A549 (cell line): ENCODE data around the gene RAB3IL1.

Source experiments
- FOSL2 ChIP-seq, 2 experiments: fragments of 450-650 bp in 1 of 2; fragments of >200 bp in 1 of 2; sonication (Bioruptor Twin) in 1 of 2; formaldehyde crosslinking; IDR thresholded peaks; 2 replicates each; pipeline versions ENCODE4 v1.5.0 to v1.6.1; 2016 to 2020; ENCODE audit warnings: mild to moderate bottlenecking in 1 of 2, moderate library complexity in 1 of 2
- NFE2L2 ChIP-seq: fragments of 150-350 bp; conservative IDR thresholded peaks from 2 replicates; pipeline ENCODE4 v1.6.1; 2014; ENCODE audit warnings: low read length
- TF ChIP-seq, protein P1 (sequence below): fragments of >200 bp; sonication (Bioruptor Twin); formaldehyde crosslinking; IDR thresholded peaks from 3 replicates; pipeline ENCODE4 v1.5.1; 2016
- TF ChIP-seq, protein P2 (sequence below): fragments of 200-600 bp; sonication (generic); IDR thresholded peaks from 2 replicates; pipeline ENCODE4 v1.6.1; 2016; ENCODE audit warnings: antibody characterized with exemption, mild to moderate bottlenecking, moderate library complexity
- TF ChIP-seq, protein P3 (sequence below): fragments of 150-350 bp; IDR thresholded peaks from 2 replicates; pipeline ENCODE4 v1.6.1; 2014; ENCODE audit warnings: low read depth, mild to moderate bottlenecking, low read length

DNA sequence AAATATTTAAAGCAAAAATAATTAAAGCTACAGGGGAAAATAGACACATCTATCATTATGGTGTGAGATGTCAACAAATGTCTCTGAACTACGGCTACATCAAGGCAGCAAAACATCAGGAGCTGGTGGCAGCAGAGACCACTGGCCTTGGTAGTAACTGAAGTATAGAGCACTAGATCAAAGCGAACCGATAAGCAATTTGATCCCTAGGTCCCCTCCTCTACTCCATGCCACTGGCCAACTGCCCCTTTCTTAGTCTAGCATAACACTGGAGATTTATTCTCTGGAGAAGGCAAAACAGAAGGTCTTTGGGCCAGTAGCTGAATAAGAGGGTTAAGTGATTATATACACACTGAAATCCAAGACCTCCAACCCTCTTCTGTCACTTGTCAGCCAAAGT lies 13.6 kb upstream of the RAB3IL1 start:
- TF ChIP-seq, protein P1, sequence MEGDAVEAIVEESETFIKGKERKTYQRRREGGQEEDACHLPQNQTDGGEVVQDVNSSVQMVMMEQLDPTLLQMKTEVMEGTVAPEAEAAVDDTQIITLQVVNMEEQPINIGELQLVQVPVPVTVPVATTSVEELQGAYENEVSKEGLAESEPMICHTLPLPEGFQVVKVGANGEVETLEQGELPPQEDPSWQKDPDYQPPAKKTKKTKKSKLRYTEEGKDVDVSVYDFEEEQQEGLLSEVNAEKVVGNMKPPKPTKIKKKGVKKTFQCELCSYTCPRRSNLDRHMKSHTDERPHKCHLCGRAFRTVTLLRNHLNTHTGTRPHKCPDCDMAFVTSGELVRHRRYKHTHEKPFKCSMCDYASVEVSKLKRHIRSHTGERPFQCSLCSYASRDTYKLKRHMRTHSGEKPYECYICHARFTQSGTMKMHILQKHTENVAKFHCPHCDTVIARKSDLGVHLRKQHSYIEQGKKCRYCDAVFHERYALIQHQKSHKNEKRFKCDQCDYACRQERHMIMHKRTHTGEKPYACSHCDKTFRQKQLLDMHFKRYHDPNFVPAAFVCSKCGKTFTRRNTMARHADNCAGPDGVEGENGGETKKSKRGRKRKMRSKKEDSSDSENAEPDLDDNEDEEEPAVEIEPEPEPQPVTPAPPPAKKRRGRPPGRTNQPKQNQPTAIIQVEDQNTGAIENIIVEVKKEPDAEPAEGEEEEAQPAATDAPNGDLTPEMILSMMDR: no peak
- TF ChIP-seq NFE2L2 (no peak), FOSL2 (IDR thresholded peaks at IDR 0.05) (no peak), FOSL2 (CRISPR knock-in tag; IDR thresholded peaks at IDR 0.05) (no peak)
- TF ChIP-seq, protein P2, sequence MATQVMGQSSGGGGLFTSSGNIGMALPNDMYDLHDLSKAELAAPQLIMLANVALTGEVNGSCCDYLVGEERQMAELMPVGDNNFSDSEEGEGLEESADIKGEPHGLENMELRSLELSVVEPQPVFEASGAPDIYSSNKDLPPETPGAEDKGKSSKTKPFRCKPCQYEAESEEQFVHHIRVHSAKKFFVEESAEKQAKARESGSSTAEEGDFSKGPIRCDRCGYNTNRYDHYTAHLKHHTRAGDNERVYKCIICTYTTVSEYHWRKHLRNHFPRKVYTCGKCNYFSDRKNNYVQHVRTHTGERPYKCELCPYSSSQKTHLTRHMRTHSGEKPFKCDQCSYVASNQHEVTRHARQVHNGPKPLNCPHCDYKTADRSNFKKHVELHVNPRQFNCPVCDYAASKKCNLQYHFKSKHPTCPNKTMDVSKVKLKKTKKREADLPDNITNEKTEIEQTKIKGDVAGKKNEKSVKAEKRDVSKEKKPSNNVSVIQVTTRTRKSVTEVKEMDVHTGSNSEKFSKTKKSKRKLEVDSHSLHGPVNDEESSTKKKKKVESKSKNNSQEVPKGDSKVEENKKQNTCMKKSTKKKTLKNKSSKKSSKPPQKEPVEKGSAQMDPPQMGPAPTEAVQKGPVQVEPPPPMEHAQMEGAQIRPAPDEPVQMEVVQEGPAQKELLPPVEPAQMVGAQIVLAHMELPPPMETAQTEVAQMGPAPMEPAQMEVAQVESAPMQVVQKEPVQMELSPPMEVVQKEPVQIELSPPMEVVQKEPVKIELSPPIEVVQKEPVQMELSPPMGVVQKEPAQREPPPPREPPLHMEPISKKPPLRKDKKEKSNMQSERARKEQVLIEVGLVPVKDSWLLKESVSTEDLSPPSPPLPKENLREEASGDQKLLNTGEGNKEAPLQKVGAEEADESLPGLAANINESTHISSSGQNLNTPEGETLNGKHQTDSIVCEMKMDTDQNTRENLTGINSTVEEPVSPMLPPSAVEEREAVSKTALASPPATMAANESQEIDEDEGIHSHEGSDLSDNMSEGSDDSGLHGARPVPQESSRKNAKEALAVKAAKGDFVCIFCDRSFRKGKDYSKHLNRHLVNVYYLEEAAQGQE: no peak
- TF ChIP-seq, protein P3, sequence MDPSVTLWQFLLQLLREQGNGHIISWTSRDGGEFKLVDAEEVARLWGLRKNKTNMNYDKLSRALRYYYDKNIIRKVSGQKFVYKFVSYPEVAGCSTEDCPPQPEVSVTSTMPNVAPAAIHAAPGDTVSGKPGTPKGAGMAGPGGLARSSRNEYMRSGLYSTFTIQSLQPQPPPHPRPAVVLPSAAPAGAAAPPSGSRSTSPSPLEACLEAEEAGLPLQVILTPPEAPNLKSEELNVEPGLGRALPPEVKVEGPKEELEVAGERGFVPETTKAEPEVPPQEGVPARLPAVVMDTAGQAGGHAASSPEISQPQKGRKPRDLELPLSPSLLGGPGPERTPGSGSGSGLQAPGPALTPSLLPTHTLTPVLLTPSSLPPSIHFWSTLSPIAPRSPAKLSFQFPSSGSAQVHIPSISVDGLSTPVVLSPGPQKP: no peak
